ENCODE measurements around the gene CDC7.
"Not testable (repeated sequence)": the region's sequence is repeated elsewhere in the genome, so short reads cannot be mapped to it uniquely, and the experiment has no call there.

The CDC7 gene

DNA sequence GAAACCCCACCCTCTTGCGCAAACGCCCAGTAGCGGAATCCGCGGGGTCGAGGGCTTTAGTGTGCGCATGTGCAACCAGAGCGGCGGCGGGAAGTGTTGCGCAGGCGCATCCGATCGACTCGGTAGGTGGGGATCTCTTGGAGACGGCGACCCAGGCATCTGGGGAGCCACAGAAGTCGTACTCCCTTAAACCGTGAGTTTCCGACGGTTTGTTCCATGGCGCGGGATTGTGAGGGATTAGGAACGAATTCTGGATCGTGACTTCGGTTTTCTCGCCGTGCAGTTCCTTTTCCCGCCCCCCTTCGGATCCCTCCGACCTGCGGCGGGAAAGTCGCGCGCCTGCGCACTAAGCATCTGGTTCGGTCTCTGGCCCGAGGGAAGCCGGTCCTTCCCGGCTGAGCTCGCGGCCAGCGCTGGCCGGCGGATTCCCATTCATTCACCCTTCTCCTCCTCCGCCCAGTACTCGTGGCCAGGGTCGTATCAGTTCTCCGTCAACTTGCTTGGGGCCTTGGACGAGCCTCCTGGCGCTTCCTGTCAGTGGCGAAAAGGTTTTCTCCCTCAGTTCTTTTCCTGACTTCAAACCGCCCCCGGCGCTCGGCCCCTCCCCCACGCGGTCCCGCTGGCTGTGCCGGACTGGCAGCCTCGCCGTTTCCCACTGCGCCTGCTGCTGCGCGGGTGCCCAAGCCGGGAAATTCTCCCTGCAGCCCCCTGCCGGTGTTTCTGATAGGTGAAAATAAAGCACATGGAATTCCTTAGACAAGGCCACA lies at the start of gene CDC7:
CDC7 (plus strand) TSS at position 96 of the 767 bp plus-strand sequence. CDS start 866 bp downstream, outside the sequence.
- peak; percentile 94 for DNase-seq

DNA sequence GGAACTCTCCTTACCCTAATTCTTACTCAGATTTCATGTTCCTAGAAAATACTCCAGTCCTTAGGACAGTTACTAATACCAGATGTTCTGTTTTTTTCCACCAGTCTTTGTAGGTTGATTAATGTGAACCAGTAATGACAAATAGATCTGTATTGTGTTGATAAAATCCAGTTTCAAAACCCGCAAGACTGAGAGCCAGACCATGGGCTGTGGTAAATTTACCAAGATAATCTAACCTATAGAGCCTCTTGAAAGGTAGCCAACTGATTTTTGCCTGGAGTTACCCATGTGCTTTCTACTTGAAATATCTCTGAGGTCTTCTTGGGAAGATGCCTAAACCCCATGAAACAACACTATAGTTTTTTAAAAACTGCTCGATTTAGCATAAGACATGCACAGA lies 46.5 kb upstream of the CDC7 start:
- no peak for DNase-seq

DNA sequence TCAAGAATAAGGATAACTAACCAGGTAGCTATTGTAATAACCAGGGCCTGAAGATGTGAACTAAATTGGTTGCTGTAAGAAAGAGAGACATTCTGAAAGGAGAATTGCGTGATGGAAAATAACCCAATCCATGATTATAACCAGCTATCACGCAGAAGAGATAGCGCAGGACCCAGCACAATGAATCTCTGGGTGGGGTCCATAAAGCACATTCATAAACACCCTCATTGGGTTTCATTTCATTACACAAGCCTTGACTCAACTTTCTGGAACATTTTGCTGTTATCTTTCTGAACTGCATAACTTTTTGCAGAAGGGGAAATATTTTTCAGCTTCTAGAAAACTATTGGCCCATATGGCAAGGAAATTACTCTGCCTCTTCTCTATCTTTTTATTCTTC lies 45.3 kb upstream of the CDC7 start:
- no peak for DNase-seq

DNA sequence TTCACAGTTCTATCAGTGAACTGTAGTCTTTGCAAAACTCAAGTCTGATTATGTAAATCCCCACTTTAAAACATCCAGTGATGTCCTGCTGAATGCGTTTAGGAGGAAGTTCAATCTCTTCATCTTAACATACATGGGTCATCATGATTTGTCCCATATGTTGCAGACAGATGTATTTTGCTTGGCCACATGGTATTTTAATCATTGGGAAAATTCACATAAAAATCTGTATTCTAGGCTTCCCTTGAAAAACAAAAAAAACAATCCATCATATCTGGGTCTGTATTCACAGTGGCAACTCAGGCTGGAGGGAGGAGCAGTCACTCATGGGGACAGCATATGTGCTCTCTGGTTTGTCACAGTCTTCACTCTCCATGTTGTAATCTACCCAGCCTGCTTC lies 44.8 kb upstream of the CDC7 start:
- no peak for DNase-seq

DNA sequence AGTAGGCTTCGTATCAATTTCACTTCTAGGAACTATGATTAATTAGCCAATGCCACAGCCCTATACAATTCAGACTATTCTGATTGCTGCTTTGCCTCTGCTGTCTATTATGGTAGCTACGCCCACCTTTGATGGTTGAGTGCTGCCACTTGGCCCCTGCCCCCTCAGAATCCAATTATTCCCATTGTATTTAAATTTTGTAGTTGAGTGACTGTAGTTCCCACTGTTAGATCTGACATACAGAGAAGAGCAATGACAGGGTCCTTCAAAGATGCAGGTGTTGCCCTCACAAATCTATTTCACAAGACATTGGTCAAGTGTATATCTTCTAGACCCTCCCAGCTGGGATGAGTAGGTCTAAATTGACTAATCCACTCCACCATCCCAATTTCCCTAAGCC lies 35.3 kb upstream of the CDC7 start:
- DNase-seq = not testable (repeated sequence)

DNA sequence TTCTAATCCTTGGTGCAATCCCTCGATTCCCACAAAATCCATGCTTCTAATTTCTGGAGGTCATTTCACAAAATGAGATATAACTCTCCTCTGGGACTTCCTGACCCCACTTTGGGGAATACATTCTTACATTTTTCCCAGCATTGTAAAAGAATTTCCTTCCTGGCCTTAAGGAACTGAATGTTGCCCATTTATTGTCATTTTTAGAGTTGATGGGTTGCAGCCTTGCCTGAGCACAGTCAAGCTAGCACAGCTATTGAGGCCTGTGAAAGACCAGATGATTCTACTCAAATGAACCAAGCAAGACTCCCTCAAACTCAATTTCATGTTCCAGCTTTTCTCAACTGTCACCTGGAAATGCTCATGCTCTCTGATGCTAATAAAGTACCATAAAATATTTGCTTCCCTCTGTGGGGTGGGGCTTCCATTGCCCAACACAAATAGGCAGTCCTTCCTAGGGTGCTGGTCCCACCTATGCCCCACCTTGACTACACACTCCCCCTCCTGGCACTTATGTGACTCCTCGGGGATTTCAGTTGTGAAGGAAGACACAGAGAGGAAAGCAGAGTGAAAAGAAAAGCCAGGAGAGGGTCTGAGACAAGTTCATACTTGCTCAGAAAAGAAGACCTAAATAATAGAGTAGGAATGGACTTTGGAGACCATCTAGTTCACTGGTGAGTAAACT lies 24.0 kb upstream of the CDC7 start:
- no peak for DNase-seq

DNA sequence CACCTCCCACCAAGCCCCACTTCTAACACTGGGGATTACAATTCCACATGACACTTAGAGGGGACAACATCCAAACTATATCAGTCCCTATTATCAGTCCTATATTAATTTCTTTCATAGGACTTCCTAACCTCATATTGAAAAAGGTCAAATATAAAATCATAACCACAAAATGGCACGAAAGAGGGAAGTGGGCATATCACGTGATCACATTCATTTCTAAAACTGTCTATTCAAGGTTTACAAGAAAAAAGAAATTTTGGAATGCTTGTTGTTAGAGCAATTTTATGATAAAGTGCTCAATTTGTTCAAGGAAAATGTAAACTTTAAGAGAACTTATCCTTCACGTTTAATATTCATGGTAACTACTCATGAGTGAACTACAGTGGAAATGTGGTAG lies 13.2 kb upstream of the CDC7 start:
- DNase-seq = no peak

DNA sequence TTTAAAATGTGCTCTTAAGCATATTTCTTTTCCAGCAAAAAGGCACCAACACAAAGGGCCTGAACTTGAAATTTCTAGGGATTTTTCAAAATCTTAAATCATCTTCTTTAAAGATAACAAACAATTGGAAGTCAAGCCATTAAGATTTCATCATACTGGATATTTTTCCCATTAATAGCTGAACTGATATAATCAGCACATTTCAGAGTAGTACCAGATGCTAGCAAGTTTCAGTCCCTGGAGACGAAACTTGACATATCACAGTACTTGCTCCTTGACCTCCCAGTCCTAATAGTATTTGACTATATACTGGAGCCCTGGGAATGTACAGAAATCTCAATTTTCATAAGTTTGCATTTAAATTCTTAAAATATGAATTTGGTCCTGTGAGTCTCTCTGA lies 10.2 kb upstream of the CDC7 start:
- DNase-seq = no peak

DNA sequence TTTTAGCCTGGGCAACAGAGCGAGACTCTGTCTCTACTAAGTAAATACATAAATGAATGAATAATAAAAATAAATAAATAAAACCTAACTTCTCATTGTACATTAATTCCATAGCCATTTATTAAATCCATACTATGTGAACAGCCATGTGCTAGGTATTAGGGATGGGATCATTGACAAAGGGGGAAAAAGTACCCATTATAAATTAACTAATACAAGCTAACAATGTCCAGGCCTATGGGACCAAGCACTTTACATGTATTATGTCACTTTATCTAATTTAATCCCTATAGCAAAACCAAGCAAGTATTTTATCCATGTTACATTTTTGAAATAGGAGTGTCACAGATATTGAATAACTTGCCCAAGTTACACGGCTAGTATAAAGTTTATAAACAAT lies 2.6 kb upstream of the CDC7 start:
- DNase-seq = no peak

DNA sequence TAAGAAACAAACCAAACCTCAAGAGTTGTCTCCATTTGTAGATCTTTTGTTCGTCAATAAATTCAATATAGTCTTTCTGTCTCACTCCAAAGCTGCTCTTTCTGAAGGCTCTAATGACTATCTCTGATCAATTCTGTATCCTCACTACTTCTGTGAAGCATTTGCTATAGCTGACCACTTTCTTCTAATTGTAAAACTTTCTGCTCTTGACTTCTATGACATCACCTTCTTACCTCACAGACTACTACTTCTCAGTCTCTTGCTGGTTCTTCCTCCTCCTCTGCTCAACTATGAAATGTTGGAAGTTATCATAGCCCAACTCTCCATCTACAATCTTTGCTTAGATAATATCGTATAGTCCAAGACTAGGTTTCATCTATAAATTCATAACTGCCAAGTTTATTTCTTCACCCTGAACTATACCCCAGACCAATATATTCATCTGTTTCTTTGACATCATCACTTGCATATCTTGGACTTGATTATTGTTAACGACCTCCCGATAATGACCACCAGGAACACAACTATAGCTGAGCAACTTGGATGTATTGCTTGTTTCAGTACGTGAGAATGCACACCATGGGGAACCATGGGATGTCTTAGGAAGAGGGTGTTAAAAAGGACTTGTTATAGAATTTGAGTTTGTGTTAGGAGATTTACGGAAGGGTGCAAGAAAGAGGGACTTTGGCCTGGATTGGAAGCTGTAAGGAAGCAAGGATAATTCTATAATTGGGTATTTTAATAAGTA lies 2.0 kb upstream of the CDC7 start:
- no peak for DNase-seq

DNA sequence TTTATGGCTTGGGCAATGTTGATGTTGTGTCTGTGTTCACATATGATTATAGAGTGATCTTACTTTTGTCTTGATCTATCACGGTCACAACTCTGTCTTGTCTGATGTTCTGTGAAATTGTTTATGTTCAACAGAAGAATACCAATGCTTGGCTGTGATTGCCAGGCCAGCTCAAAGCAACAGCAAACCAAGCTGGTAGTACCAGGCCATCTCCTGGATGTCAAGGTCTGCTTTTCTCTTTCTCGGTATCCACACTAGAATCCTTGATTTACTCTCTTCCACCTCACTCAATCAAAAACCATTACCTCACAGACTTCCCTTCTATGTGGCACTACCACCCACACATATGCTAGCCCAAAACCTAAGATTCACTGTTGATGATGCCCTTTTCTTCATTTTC lies 1.3 kb upstream of the CDC7 start:
- no peak for DNase-seq

DNA sequence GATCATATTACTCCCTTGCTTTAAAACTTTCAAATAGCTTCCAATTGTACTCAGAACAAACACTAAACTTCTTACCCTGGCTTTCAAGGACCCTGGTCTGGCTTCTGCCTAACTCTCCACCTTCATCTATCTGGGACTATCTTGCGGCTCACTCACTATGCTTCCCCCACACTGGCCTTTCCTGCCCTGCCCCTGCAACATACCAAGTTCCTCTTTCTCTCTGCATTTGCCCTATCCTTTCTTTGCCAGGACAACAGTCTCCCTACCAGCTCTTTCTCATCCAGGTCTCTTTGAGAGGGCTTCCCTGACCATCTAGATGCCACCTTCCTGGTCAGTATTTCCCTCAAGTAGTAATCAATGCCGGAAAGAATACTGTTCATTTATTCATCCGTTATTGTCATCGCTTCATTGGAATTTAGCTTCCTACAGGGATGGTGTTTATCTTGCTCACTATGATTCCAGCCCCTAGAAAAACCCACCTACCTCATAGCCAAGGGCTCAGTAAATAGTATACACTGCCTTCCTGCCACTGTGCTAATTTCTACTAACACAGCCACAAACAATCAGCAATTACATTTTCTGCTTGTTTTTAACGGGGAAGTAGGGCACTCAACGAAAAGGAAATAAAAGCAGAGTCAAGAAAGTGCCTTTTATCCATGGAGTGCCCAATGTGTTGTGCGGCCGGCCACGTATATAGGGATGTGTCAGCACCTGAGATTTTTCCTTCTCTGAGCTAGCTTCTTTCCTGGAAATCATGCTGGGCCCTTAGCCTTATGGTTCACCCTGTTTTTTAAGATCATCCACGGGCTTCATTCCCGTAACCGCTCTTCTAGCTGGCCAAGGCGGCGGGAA lies 521 bp upstream of the CDC7 start:
- no peak for DNase-seq

DNA sequence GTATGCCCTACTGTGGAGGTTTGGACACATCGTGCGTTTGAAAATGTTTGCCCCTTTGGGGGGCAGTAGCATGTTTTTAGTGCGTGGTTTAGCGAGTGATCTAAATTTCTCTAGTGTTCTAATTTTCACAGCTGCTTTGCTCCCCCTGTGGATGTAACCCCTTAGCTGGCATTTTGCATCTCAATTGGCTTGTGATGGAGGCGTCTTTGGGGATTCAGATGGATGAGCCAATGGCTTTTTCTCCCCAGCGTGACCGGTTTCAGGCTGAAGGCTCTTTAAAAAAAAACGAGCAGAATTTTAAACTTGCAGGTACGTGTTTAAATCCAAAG lies 836 bp downstream of the CDC7 start:
- DNase-seq = no peak

DNA sequence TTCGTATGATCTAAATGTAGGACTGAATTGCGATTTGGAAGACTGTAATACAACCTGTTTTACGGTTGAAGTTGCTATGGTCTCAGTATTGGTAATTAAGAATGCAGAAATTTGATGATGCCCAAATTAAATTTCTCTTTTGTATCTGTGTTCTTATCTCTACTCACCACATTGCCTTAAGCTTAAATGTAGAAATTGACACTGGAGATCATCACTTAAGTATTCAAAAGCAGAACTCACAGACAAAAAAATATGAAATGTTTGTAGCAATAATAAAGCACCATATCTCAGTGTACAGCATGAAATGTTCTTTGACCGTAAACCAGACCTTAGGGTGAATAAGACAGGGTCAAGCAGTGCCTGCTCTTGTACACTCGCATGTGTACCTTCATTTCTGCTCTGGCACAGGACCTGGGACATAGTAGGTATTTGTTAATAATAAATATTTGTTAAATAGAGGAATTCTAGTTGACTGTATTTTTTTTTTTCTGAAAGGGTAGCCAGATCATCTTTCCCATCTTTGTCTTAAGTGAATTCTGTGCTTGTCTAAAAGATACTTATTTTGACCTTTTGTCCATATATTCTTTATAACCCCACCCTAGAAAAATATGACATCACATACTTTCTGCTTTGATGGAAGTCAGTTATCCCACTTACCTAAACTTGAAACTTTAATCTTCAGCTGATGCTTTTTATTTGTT lies 1.5 kb downstream of the CDC7 start:
- no peak for DNase-seq

DNA sequence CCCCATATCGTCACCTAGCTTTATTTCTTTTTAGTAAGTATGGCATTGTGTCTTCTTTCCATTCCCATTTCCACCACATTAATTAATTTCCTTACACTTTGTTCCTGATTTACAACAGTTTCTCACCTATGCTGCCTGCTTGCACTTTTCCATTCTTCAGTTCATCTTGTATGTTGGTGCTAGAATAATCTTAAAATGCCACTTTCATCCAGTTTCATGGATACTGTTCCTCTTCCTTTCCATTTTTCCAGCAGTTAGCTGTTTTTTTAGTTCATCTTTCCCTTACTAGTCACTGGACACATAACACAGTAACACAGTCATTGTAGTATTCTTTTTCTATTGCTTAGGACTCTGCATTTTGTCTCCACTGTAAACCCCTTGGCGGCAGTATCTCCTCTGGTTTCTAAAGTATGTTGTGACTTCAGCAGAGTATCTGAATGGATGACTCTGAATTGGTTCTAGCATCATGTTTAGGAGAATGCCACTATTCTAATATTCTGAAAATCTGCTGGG lies 2.1 kb downstream of the CDC7 start:
- DNase-seq = no peak

DNA sequence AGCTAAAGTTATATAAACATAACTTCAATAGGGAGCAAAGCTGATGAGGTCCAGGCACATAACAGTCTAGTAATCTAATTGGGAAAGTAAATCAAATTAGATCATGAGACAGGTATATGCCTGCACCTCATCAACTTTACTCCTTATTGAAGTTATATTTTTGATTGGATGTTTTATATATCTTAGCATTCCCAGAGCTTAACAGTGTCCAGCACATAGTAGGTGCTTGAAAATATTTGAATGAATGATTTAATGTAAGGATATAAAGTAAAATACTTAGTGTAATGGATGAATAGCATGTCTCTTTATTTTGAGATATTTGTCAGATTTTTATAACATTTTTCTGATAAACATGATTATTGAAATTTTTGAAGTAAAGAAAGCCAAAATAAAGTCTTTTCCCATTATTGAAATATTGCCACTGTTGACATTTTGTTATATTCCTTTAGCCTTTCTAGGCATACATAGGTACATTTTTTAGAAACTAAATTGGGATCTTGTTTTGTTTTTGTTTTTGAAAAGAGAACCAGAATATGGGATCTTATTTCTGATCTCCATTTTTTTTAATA lies 2.8 kb downstream of the CDC7 start:
- no peak for DNase-seq

DNA sequence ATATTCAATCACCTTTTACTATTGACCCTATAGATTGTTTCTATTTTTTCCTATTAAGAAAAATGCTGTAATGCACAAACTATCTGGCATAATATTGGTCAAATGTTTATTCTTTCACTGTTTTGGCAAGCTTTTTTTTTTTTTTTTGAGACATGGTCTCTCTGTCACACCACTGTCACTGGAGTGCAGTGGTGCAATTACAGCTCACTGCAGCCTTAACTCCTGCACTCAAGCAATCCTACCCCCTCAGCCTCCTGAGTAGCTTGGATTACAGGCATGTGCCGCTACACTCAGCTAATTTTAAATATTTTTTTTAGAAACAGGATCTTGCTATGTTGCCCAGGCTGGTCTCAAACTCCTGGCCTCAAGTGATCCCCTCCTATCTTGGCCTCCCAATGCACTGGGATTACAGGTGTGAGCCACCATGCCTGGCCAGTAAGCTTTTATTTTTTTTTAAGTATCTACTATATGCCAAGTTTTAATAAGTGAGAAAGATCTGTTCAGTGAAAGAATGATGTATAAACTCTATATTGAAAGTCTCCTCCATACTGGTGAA lies 3.4 kb downstream of the CDC7 start:
- DNase-seq = no peak

DNA sequence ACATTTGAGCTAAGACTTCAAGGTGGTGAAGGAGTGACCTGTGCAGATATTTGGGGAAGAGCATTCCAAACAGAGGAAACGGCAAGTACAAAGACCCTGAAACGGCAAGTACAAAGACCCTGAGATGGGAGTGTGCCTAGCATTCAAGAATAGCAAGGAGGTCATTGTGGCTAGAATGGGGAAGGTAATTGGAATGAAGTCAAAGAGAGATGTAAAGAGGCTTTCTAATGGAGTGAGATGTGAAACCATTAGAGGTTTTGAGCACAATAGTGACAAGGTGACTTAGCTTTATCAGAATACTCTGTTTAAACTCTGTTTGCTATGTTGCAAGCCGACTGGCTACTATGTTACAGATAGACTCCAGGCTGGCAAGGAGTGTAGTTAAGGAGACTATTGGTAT lies 4.4 kb downstream of the CDC7 start:
- DNase-seq = no peak

DNA sequence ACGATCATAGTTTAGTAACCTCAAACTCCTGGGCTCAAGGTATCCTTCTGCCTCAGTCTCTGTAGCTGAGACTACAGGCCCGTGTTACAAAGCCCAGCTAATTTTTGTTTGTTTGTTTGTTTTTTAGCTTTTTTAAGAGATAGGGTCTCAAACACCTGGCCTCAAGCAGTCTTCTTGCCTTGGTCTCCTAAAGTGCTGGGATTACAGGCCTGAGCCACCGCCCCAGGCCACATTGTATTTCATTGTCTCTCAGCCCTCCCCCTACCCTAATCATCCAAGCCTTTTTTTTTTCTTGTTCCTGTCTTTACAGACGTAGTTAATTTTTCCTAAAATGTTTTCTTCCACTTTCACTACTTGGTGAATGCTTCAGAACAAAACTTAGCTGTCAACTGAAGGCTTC lies 5.4 kb downstream of the CDC7 start:
- no peak for DNase-seq

DNA sequence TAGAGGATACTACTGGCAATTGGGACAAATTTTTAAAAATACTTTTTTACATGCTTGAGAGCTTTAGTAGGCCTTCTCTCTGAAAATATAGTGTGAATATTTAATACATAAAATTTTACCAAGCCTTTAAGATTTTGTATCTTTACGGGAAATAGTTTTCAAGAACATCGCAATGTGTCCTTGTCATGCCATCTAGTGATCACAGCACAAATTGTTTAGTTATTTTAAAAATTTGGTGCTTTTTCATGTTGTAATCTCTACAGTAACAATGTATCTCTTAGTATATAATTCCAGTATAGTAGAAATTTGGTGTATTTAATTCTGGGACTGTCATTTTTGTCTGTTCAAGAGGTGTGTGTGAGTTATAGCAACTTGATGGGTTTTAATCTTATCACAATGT lies 6.7 kb downstream of the CDC7 start:
- DNase-seq = no peak

DNA sequence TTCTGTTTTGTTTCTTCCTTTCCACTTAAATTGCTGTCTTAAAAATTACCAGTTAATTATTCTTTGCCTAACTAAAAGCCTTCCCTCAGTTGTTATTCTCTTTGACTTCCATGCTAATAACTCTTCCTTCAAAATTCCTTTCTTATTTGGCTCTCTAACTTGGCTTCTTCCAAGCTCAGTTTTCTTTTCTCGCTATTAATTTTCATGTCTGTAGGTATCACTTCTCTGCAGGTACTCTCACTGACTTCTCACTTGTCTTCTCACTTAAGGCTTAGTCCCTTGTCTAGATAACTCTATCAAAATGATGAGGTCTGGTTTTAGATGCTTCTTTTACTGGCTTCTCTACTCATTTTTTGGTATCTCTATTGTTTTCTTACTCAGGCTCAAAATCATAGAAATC lies 10.1 kb downstream of the CDC7 start:
- no peak for DNase-seq

DNA sequence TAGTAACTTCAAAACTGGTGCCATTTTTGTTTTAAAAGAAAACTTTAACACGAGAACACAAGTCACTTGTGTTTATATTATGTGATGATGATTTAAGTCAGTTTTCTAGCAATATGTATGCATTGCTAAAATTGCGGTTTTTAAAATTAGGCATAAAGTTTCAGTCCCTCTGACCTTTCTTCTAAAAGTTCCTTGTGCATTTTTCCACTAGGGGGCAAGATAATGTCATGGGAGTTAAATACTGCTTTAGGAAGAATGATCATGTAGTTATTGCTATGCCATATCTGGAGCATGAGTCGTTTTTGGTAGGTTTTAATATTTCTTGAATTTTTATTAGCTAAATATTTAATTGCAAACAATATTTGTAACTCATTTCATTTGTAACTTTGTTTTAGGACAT lies 10.7 kb downstream of the CDC7 start:
- DNase-seq = no peak

Measured in activated CD8-positive, alpha-beta memory T cell treated with anti-CD3 and anti-CD28 coated beads, Interleukin-2, amount 50 U/mL, for 48 hours (primary cell).